Testis (tissue), 2 donors: ENCODE results near the gene FSIP1.

Source experiments
- POLR2A ChIP-seq: fragments of 450-650 bp; IDR thresholded peaks from one replicate; pipeline ENCODE4 v1.6.1; 2017; ENCODE audit warnings: antibody characterized with exemption, mild to moderate bottlenecking, moderate library complexity
- TF ChIP-seq, protein P1 (sequence below), 3 experiments: fragments of 450-650 bp in 2 of 3; fragments of 200-600 bp in 1 of 3; sonication (generic) in 1 of 3; IDR thresholded peaks; one replicate each; pipeline ENCODE4 v1.5.1; 2016 to 2019; ENCODE audit warnings: antibody characterized with exemption in 3 of 3, mild to moderate bottlenecking in 2 of 3, moderate library complexity in 1 of 3

- TF ChIP-seq, protein P1, sequence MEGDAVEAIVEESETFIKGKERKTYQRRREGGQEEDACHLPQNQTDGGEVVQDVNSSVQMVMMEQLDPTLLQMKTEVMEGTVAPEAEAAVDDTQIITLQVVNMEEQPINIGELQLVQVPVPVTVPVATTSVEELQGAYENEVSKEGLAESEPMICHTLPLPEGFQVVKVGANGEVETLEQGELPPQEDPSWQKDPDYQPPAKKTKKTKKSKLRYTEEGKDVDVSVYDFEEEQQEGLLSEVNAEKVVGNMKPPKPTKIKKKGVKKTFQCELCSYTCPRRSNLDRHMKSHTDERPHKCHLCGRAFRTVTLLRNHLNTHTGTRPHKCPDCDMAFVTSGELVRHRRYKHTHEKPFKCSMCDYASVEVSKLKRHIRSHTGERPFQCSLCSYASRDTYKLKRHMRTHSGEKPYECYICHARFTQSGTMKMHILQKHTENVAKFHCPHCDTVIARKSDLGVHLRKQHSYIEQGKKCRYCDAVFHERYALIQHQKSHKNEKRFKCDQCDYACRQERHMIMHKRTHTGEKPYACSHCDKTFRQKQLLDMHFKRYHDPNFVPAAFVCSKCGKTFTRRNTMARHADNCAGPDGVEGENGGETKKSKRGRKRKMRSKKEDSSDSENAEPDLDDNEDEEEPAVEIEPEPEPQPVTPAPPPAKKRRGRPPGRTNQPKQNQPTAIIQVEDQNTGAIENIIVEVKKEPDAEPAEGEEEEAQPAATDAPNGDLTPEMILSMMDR (IDR thresholded peaks at IDR 0.05): no peak
- no peak for TF ChIP-seq POLR2A
Measured at GRCh38 chr15:39578851-39579486, 203.7 kb downstream of the FSIP1 start.
